H9 (cell line): ENCODE measurements around the gene GAD1. TPM values are rescaled to one million over a fixed set of nuclear protein-coding genes. Genes with fewer than 3 reads are reported as not detected.

Source experiments
- DNase-seq: peaks from one replicate; pipeline ENCODE4 v3.0.0-alpha.2; 2017
- H2AFZ ChIP-seq: one replicate; pipeline ENCODE4 v1.6.1; 2013; ENCODE audit warnings: mild to moderate bottlenecking, low read length, control low read depth, moderate library complexity
- H2AK5ac ChIP-seq: 2 replicates; pipeline ENCODE4 v1.6.1; 2013; ENCODE audit warnings: low read length, control low read depth, mixed read lengths; ENCODE audit not compliant: insufficient read length
- H2BK120ac ChIP-seq: one replicate; pipeline ENCODE4 v1.6.1; 2013; ENCODE audit warnings: low read depth, mild to moderate bottlenecking, low read length, control low read depth, inconsistent platforms; ENCODE audit not compliant: poor library complexity, severe bottlenecking
- H2BK12ac ChIP-seq: 2 replicates; pipeline ENCODE4 v1.6.1; 2013; ENCODE audit warnings: low read length, control low read depth, mixed read lengths, low read depth; ENCODE audit not compliant: insufficient read length
- H2BK15ac ChIP-seq: 2 replicates; pipeline ENCODE4 v1.6.1; 2013; ENCODE audit warnings: low read depth, low read length, control low read depth
- H2BK20ac ChIP-seq: one replicate; pipeline ENCODE4 v1.6.1; 2013; ENCODE audit warnings: low read depth, mild to moderate bottlenecking, low read length, control low read depth, inconsistent platforms; ENCODE audit not compliant: poor library complexity, severe bottlenecking
- H2BK5ac ChIP-seq: 2 replicates; pipeline ENCODE4 v1.6.1; 2013; ENCODE audit warnings: low read length, control low read depth, mixed read lengths; ENCODE audit not compliant: insufficient read length
- H3K14ac ChIP-seq: 2 replicates; pipeline ENCODE4 v1.6.1; 2013; ENCODE audit warnings: low read length, control low read depth; ENCODE audit not compliant: insufficient read depth
- H3K18ac ChIP-seq: 2 replicates; pipeline ENCODE4 v1.6.1; 2013; ENCODE audit warnings: low read depth, mild to moderate bottlenecking, mixed read lengths, low read length, control low read depth; ENCODE audit not compliant: insufficient read length
- H3K23ac ChIP-seq: 2 replicates; pipeline ENCODE4 v1.6.1; 2013; ENCODE audit warnings: low read length, control low read depth, mixed read lengths, low read depth; ENCODE audit not compliant: insufficient read length
- H3K23me2 ChIP-seq: 2 replicates; pipeline ENCODE4 v1.6.1; 2013; ENCODE audit warnings: low read depth, mild to moderate bottlenecking, mixed read lengths, low read length, control low read depth; ENCODE audit not compliant: insufficient read length, poor library complexity, severe bottlenecking
- H3K27ac ChIP-seq: 2 replicates; pipeline ENCODE4 v1.5.1; 2013; ENCODE audit warnings: low read length, control low read depth, mixed read lengths, low read depth; ENCODE audit not compliant: insufficient read length
- H3K27me3 ChIP-seq: 2 replicates; pipeline ENCODE4 v1.6.1; 2013; ENCODE audit warnings: low read length, control low read depth, inconsistent platforms; ENCODE audit not compliant: insufficient read depth
- H3K4ac ChIP-seq: 2 replicates; pipeline ENCODE4 v1.6.1; 2013; ENCODE audit warnings: low read depth, mild to moderate bottlenecking, control low read depth, inconsistent platforms, low read length, moderate library complexity
- H3K4me1 ChIP-seq: 2 replicates; pipeline ENCODE4 v1.6.1; 2013; ENCODE audit warnings: low read length, control low read depth, inconsistent platforms; ENCODE audit not compliant: insufficient read depth
- H3K4me2 ChIP-seq: 2 replicates; pipeline ENCODE4 v1.6.1; 2013; ENCODE audit warnings: low read length, control low read depth, mixed read lengths; ENCODE audit not compliant: insufficient read length, insufficient read depth
- H3K56ac ChIP-seq: 2 replicates; pipeline ENCODE4 v1.6.1; 2013; ENCODE audit warnings: low read depth, mild to moderate bottlenecking, mixed read lengths, low read length, control low read depth; ENCODE audit not compliant: insufficient read length
- H3K79me1 ChIP-seq: 2 replicates; pipeline ENCODE4 v1.6.1; 2013; ENCODE audit warnings: low read depth, mild to moderate bottlenecking, moderate library complexity, low read length, control low read depth, inconsistent platforms; ENCODE audit not compliant: insufficient read depth, poor library complexity, severe bottlenecking
- H3K79me2 ChIP-seq: 2 replicates; pipeline ENCODE4 v1.6.1; 2013; ENCODE audit warnings: low read length, control low read depth, inconsistent platforms; ENCODE audit not compliant: insufficient read depth
- H3K9ac ChIP-seq: 2 replicates; pipeline ENCODE4 v1.6.1; 2013; ENCODE audit warnings: low read length, control low read depth, mixed read lengths; ENCODE audit not compliant: insufficient read length; ENCODE audit errors: extremely low read depth
- H3K9me3 ChIP-seq: one replicate; pipeline ENCODE4 v1.6.1; 2013; ENCODE audit warnings: low read depth, low read length, inconsistent platforms; ENCODE audit not compliant: control insufficient read depth
- H3T11ph ChIP-seq: one replicate; pipeline ENCODE4 v1.6.1; 2013; ENCODE audit warnings: mild to moderate bottlenecking, low read length, control low read depth, inconsistent platforms
- H4K20me1 ChIP-seq: one replicate; pipeline ENCODE4 v1.6.1; 2013; ENCODE audit not compliant: control insufficient read depth, insufficient read length, insufficient read depth
- H4K5ac ChIP-seq: 2 replicates; pipeline ENCODE4 v1.6.1; 2013; ENCODE audit warnings: low read depth, mild to moderate bottlenecking, mixed read lengths, low read length, control low read depth; ENCODE audit not compliant: insufficient read length
- H4K8ac ChIP-seq: replicated peaks from 2 replicates; pipeline ENCODE4 v1.6.1; 2013; ENCODE audit warnings: low read length, control low read depth, mixed read lengths, low read depth; ENCODE audit not compliant: insufficient read length
- H4K91ac ChIP-seq: 2 replicates; pipeline ENCODE4 v1.6.1; 2013; ENCODE audit warnings: low read depth, mild to moderate bottlenecking, moderate library complexity, mixed read lengths, low read length, control low read depth; ENCODE audit not compliant: insufficient read length
- H3K27ac Mint-ChIP-seq, 3 experiments: 2 replicates in 2 of 3; 3 replicates in 1 of 3; pipeline ENCODE4 v1.8.0; 2020 to 2021; ENCODE audit warnings: mixed read lengths in 3 of 3, mild to moderate bottlenecking in 1 of 3, moderate library complexity in 1 of 3
- H3K27me3 Mint-ChIP-seq: 2 replicates; pipeline ENCODE4 v1.8.0; 2021; ENCODE audit warnings: low read depth, mild to moderate bottlenecking, moderate library complexity, mixed read lengths
- H3K36me3 Mint-ChIP-seq, 3 experiments: 2 replicates in 2 of 3; 3 replicates in 1 of 3; pipeline ENCODE4 v1.8.0; 2020 to 2021; ENCODE audit warnings: low read depth in 3 of 3, mixed read lengths in 3 of 3; ENCODE audit not compliant: insufficient read depth in 1 of 3
- H3K4me1 Mint-ChIP-seq, 2 experiments: 2 replicates each; pipeline ENCODE4 v1.8.0; 2020; ENCODE audit warnings: mixed read lengths in 2 of 2
- H3K4me3 Mint-ChIP-seq, 2 experiments: 2 replicates in 1 of 2; 3 replicates in 1 of 2; pipeline ENCODE4 v1.8.0; 2020 to 2021; ENCODE audit warnings: mild to moderate bottlenecking in 2 of 2, mixed read lengths in 2 of 2, moderate library complexity in 1 of 2
- H3K9me3 Mint-ChIP-seq, 2 experiments: 2 replicates in 1 of 2; 3 replicates in 1 of 2; pipeline ENCODE4 v1.8.0; 2020; ENCODE audit warnings: mild to moderate bottlenecking in 2 of 2, mixed read lengths in 2 of 2, moderate library complexity in 1 of 2
- CTCF ChIP-seq: fragments of 200-600 bp; sonication (generic); conservative IDR thresholded peaks from 3 replicates; pipeline ENCODE4 v1.8.0; 2021; ENCODE audit warnings: antibody characterized with exemption, mild to moderate bottlenecking
- WGBS: extraction: QIAGEN DNeasy Blood & Tissue Kit; methylation state at CpG from one replicate; pipeline ENCODE4 v1.1.7; 2013; ENCODE audit warnings: missing lambda C conversion rate, low lambda C conversion rate, mixed read lengths; ENCODE audit not compliant: insufficient read length; ENCODE audit errors: extremely low coverage; 5-methylcytosine and 5-hydroxymethylcytosine counted together
- total RNA-seq: library from RNA; stranded (reverse); gene quantifications from 2 replicates; pipeline ENCODE4 v1.2.1, GENCODE V29; 2021

The GAD1 gene
- total RNA-seq, 1 experiment from 2014 or later, result 1.8 TPM

- no peak overlapping the region for H3K4me3 Mint-ChIP-seq
- no CpG with 5 or more reads among the region's 1 CpG for WGBS
- H2BK20ac ChIP-seq, result no peak overlapping the region
- H3K27me3 Mint-ChIP-seq, result peaks cover 2% of the 10 kb centered on the region; the same call in 1 of the 2 replicates
- H3K18ac ChIP-seq, result no peak overlapping the region
- H3K79me1 ChIP-seq, result no peaks in the 10 kb centered on the region
- H3K27ac ChIP-seq, result no peak overlapping the region
- no peaks in the 10 kb centered on the region for H3K36me3 Mint-ChIP-seq
- no peak overlapping the region for H4K8ac ChIP-seq
- no peak overlapping the region for H2AK5ac ChIP-seq
- H3T11ph ChIP-seq, result no peak overlapping the region
- no peaks in the 10 kb centered on the region for H3K4me1 ChIP-seq
- DNase-seq, result no peak
- no peaks in the 10 kb centered on the region for H4K20me1 ChIP-seq
- no peak overlapping the region for H2AFZ ChIP-seq
- H3K27me3 ChIP-seq, result peaks cover 3% of the 10 kb centered on the region
- H4K5ac ChIP-seq, result no peak overlapping the region
- H3K79me2 ChIP-seq, result no peaks in the 10 kb centered on the region
- no peak overlapping the region for H2BK5ac ChIP-seq
- no peak overlapping the region for H4K91ac ChIP-seq
- TF ChIP-seq CTCF, result no peak
- H2BK12ac ChIP-seq, result no peak overlapping the region
- H3K56ac ChIP-seq, result no peak overlapping the region
- no peak overlapping the region for H3K9ac ChIP-seq
- no peak overlapping the region for H3K4ac ChIP-seq
- no peak overlapping the region for H3K23ac ChIP-seq
- H3K27ac Mint-ChIP-seq, result no peak overlapping the region
- no peak overlapping the region for H2BK15ac ChIP-seq
- H3K4me2 ChIP-seq, result no peak overlapping the region
- H3K4me1 Mint-ChIP-seq, result no peaks in the 10 kb centered on the region
- H3K9me3 ChIP-seq, result no peaks in the 10 kb centered on the region
- no peaks in the 10 kb centered on the region for H3K23me2 ChIP-seq
- no peaks in the 10 kb centered on the region; a peak in 1 of 5 replicates for H3K9me3 Mint-ChIP-seq
- H3K14ac ChIP-seq, result no peak overlapping the region
- no peak overlapping the region for H2BK120ac ChIP-seq
These were observed 34.9 kb downstream of the GAD1 start for GRCh38 chr2:170851635-170852034.
